GM18507 (cell line): ENCODE results near the gene SDK2.

Experiments
- DNase-seq: peaks from one replicate; pipeline ENCODE4 v3.0.0; 2011; ENCODE audit warnings: low read depth; ENCODE audit not compliant: insufficient read length; ENCODE audit errors: extremely low spot score
- FAIRE-seq: peaks from 2 replicates; lab custom pipeline; 2011; peaks lifted over from hg19 to GRCh38; lab: Jason Lieb, UNC

The SDK2 gene

GRCh38 chr17:73498886-73499554, 145.2 kb downstream of the SDK2 start:
- no peak for DNase-seq

GRCh38 chr17:73498176-73498575, 146.1 kb downstream of the SDK2 start:
- FAIRE-seq (no peak), DNase-seq (no peak)

More at GRCh38 chr17:73498886-73499554, 145.2 kb downstream of the SDK2 start:
- FAIRE-seq: no peak

- DNase-seq: no peak
- FAIRE-seq: no peak
Measured at GRCh38 chr17:73497721-73498120, 146.5 kb downstream of the SDK2 start.

- no peak for DNase-seq
- FAIRE-seq: no peak
Measured at GRCh38 chr17:73496232-73496631, 148.0 kb downstream of the SDK2 start.

GRCh38 chr17:73495641-73496040, 148.6 kb downstream of the SDK2 start:
- FAIRE-seq (no peak), DNase-seq (no peak)

- FAIRE-seq: no peak
- DNase-seq: no peak
Measured at GRCh38 chr17:73494950-73495349, 149.3 kb downstream of the SDK2 start.

- no peak for DNase-seq
- no peak for FAIRE-seq
Measured at GRCh38 chr17:73493956-73494926, 150.0 kb downstream of the SDK2 start.

- FAIRE-seq: no peak
Measured at GRCh38 chr17:73492821-73493814, 151.1 kb downstream of the SDK2 start.

GRCh38 chr17:73492125-73492820, 152.0 kb downstream of the SDK2 start:
- FAIRE-seq (no peak), DNase-seq (no peak)

More at GRCh38 chr17:73492821-73493814, 151.1 kb downstream of the SDK2 start:
- no peak for DNase-seq

GRCh38 chr17:73491648-73492047, 152.6 kb downstream of the SDK2 start:
- FAIRE-seq (no peak), DNase-seq (no peak)

- FAIRE-seq: no peak
- DNase-seq: no peak
Measured at GRCh38 chr17:73490851-73491250, 153.4 kb downstream of the SDK2 start.

- no peak for FAIRE-seq
Measured at GRCh38 chr17:73489991-73490390, 154.3 kb downstream of the SDK2 start.

GRCh38 chr17:73489333-73489732, 154.9 kb downstream of the SDK2 start:
- no peak for FAIRE-seq
- DNase-seq: no peak

More at GRCh38 chr17:73489991-73490390, 154.3 kb downstream of the SDK2 start:
- no peak for DNase-seq

GRCh38 chr17:73485130-73485529, 159.1 kb downstream of the SDK2 start:
- no peak for FAIRE-seq
- no peak for DNase-seq

GRCh38 chr17:73482894-73483293, 161.4 kb downstream of the SDK2 start:
- no peak for FAIRE-seq
- no peak for DNase-seq

- no peak for DNase-seq
- FAIRE-seq: no peak
Measured at GRCh38 chr17:73482251-73482716, 162.0 kb downstream of the SDK2 start.

- no peak for DNase-seq
- FAIRE-seq: no peak
Measured at GRCh38 chr17:73481676-73482075, 162.6 kb downstream of the SDK2 start.

- FAIRE-seq (no peak), DNase-seq (no peak)
Measured at GRCh38 chr17:73480740-73481139, 163.5 kb downstream of the SDK2 start.
